Pancreas (tissue), 10 donors: ENCODE results near the gene POLD2. TPM values are rescaled to one million over a fixed set of nuclear protein-coding genes. Genes with fewer than 3 reads are reported as not detected.

Source experiments
- ATAC-seq, 4 donors: fragments of 200-7000 bp; cut with Tn5 transposase; one replicate each; pipeline versions ENCODE4 v1.8.0 to v1.9.1; 2020; ENCODE audit warnings: mild to moderate bottlenecking in 4 of 4, moderate library complexity in 4 of 4
- DNase-seq, 6 donors: peaks; one replicate each; pipeline ENCODE4 v3.0.0-alpha.2; 2020
- FAIRE-seq: peaks from 2 replicates; lab custom pipeline; 2012; peaks lifted over from hg19 to GRCh38; lab: Jason Lieb, UNC
- H3K27ac ChIP-seq, 4 donors: fragments of 200-600 bp; sonication (generic); 1 replicate in 3 of 4; 2 replicates in 1 of 4; pipeline versions ENCODE4 v1.5.0 to v1.8.0; 2020
- H3K27me3 ChIP-seq, 4 donors: fragments of 200-600 bp; one replicate each; pipeline ENCODE4 v1.8.0; 2021
- H3K36me3 ChIP-seq, 3 donors: fragments of 200-600 bp; sonication (generic) in 1 of 3; one replicate each; pipeline versions ENCODE4 v1.5.0 to v1.8.0; 2020 to 2021
- H3K4me1 ChIP-seq, 3 donors: fragments of 200-600 bp; one replicate each; pipeline ENCODE4 v1.8.0; 2021
- H3K4me3 ChIP-seq, 4 donors: fragments of 200-600 bp; sonication (generic) in 2 of 4; one replicate each; pipeline versions ENCODE4 v1.5.0 to v1.8.0; 2020 to 2021
- H3K9me3 ChIP-seq, 4 donors: fragments of 200-600 bp; one replicate each; pipeline ENCODE4 v1.8.0; 2021
- CTCF ChIP-seq, 4 donors: fragments of 200-600 bp; sonication (generic) in 3 of 4; IDR thresholded peaks; one replicate each; pipeline versions ENCODE4 v1.5.0 to v1.8.0; 2021; ENCODE audit warnings: antibody characterized with exemption in 4 of 4
- WGBS, 2 donors: extraction: QIAGEN DNeasy Blood & Tissue Kit; methylation state at CpG; one replicate each; pipeline ENCODE4 v1.1.7; 2013; 5-methylcytosine and 5-hydroxymethylcytosine counted together
- intact Hi-C, 3 donors: fragments of 100-400 bp; cut with DNase I; formaldehyde crosslinking; loops; one replicate each; pipeline versions ENCODE4 v1.11.1 to v1.14.2; 2022
- polyA plus RNA-seq, 2 donors: library from polyadenylated mRNA; stranded (reverse); fragments of 200-250 nt; gene quantifications; one replicate each; pipeline ENCODE4 v1.2.3, GENCODE V29; 2013
- total RNA-seq, 6 donors: library from RNA; stranded (reverse); fragmentation: NEBNext Ultra II Directional in 4 of 6; extraction: Animal tissue kit (Norgen Biotek cat#: 25700) in 4 of 6; gene quantifications; one replicate each; pipeline versions ENCODE4 v1.2.1 to v1.2.4, GENCODE V29; 2021 to 2023
- donor health status: healthy with polysubstance abuse.
- donor health status: DM: no; HTN: no; CAD: no; lungs with moderate emphysema.
- donor health status: DM: no; HTN: no; CAD: no.
- donor health status: control.
- donor health status: control.
- donor health status: Bipolar disorder and iron deficiency.
- donor health status: DM: yes; HTN: yes; CAD: no.
- donor health status: DM: no; HTN: no; CAD: no.
- donor health status: DM: no; HTN: no; CAD: no.
- donor health status: DM: yes; HTN: yes; CAD: no.

POLD2 gene
- total and polyA plus RNA-seq, 8 donors, result 40.6 to 86.4 (median 54.7) TPM

- no peaks in the 10 kb centered on the region for H3K27me3 ChIP-seq
- intact Hi-C loops, result no loop called here
- H3K4me3 ChIP-seq, result no peak overlapping the region
- TF ChIP-seq CTCF (IDR thresholded peaks at IDR 0.05), result no peak
- no peaks in the 10 kb centered on the region for H3K4me1 ChIP-seq
- 76 to 78% methylated on average over 14 of the region's 14 CpGs for WGBS, 2 donors
- H3K36me3 ChIP-seq, result no peaks in the 10 kb centered on the region
- no peaks in the 10 kb centered on the region for H3K9me3 ChIP-seq
- FAIRE-seq, result no peak
- ATAC-seq, result no peak
- H3K27ac ChIP-seq, result no peak overlapping the region
- peak in 2 of 6 donors; percentile 25 to 49 for DNase-seq
These were observed 16.1 kb upstream of the POLD2 start for GRCh38 chr7:44139311-44140010.

- WGBS, 2 donors, result 67 to 80% methylated on average over 8 of the region's 8 CpGs
- FAIRE-seq, result no peak
- no peak for TF ChIP-seq CTCF (IDR thresholded peaks at IDR 0.05)
- DNase-seq, result peak in 3 of 6 donors; percentile 12 to 41 (median 32)
- intact Hi-C loops, result no loop called here
- H3K4me3 ChIP-seq, result no peak overlapping the region
- H3K4me1 ChIP-seq, result no peaks in the 10 kb centered on the region
- no peaks in the 10 kb centered on the region for H3K27me3 ChIP-seq
- no peak overlapping the region for H3K27ac ChIP-seq
- no peak for ATAC-seq
- H3K9me3 ChIP-seq, result no peaks in the 10 kb centered on the region
- no peaks in the 10 kb centered on the region for H3K36me3 ChIP-seq
These were observed 15.3 kb upstream of the POLD2 start for GRCh38 chr7:44138698-44139097.

- Histone ChIP-seq H3K27ac (no peak overlapping the region), H3K9me3 (no peaks in the 10 kb centered on the region), H3K27me3 (no peaks in the 10 kb centered on the region), H3K4me1 (no peaks in the 10 kb centered on the region), H3K36me3 (no peaks in the 10 kb centered on the region), H3K4me3 (no peak overlapping the region)
- no peak for TF ChIP-seq CTCF (IDR thresholded peaks at IDR 0.05)
- intact Hi-C loops, result no loop called here
- DNase-seq, result peak in 1 of 6 donors; percentile 1
- WGBS, 2 donors, result 64 to 73% methylated on average over 5 of the region's 5 CpGs
- FAIRE-seq, result no peak
- ATAC-seq, result no peak
These were observed 13.4 kb upstream of the POLD2 start for GRCh38 chr7:44136731-44137130.

GRCh38 chr7:44134943-44135628 is 11.7 kb upstream of the POLD2 start:
- no peaks in the 10 kb centered on the region for H3K4me1 ChIP-seq
- 88 to 89% methylated on average over 4 of the region's 4 CpGs for WGBS, 2 donors
- no peak for TF ChIP-seq CTCF (IDR thresholded peaks at IDR 0.05)
- FAIRE-seq, result no peak
- no peaks in the 10 kb centered on the region for H3K9me3 ChIP-seq
- no peak overlapping the region for H3K27ac ChIP-seq
- H3K4me3 ChIP-seq, result no peak overlapping the region
- peak in 2 of 4 donors; percentile 22 to 35 for ATAC-seq
- intact Hi-C loops, result no loop called here
- peak in 1 of 6 donors; percentile 14 for DNase-seq
- no peaks in the 10 kb centered on the region for H3K27me3 ChIP-seq
- H3K36me3 ChIP-seq, result no peaks in the 10 kb centered on the region

GRCh38 chr7:44133295-44133694 is 9.9 kb upstream of the POLD2 start:
- Histone ChIP-seq H3K9me3 (no peaks in the 10 kb centered on the region), H3K4me3 (no peak overlapping the region), H3K36me3 (no peaks in the 10 kb centered on the region), H3K4me1 (no peaks in the 10 kb centered on the region), H3K27ac (no peak overlapping the region), H3K27me3 (no peaks in the 10 kb centered on the region)
- TF ChIP-seq CTCF (IDR thresholded peaks at IDR 0.05), result no peak
- 75 to 90% methylated on average over 3 of the region's 3 CpGs for WGBS, 2 donors
- FAIRE-seq, result no peak
- intact Hi-C loops, result no loop called here
- no peak for ATAC-seq
- DNase-seq, result peak in 1 of 6 donors; percentile 10
